Caco-2 (cell line): ENCODE measurements around the gene TSPAN8. TPM values are rescaled to one million over a fixed set of nuclear protein-coding genes. Genes with fewer than 3 reads are reported as not detected.

ENCODE experiments used
- BruUV-seq: library from RNA; stranded (reverse); fragments of 400-500 nt; replicated peaks from 2 replicates; lab custom pipeline; 2021; lab: Mats Ljungman, UMichigan
- CTCF ChIA-PET: fragments of 300-600 bp; sonication (Branson Sonifier 250); formaldehyde crosslinking; loops from one replicate; lab custom pipeline; 2022; ENCODE audit warnings: antibody characterized with exemption; lab: Charles Lee
- POLR2A ChIA-PET: fragments of 300-600 bp; sonication (Branson Sonifier 250); formaldehyde crosslinking; loops from one replicate; lab custom pipeline; 2022; ENCODE audit warnings: antibody characterized with exemption; lab: Charles Lee
- DNase-seq, 2 experiments: peaks; one replicate each; pipeline versions ENCODE4 v3.0.0 to v3.0.0-alpha.2; 2020 to 2022
- H3K27me3 ChIP-seq: replicated peaks from 2 replicates; pipeline ENCODE4 v1.6.0; 2011; ENCODE audit warnings: low read length; ENCODE audit not compliant: control insufficient read depth, insufficient read depth
- H3K36me3 ChIP-seq: 2 replicates; pipeline ENCODE4 v1.5.1; 2011; ENCODE audit warnings: low read length; ENCODE audit not compliant: control insufficient read depth, insufficient read depth
- H3K4me1 ChIP-seq: fragments of 250-450 bp; sonication (Bioruptor Pico); 2 replicates; pipeline ENCODE4 v1.5.1; 2020; ENCODE audit warnings: mild to moderate bottlenecking
- H3K4me3 ChIP-seq: 2 replicates; pipeline ENCODE4 v1.5.1; 2011; ENCODE audit warnings: low read depth, mild to moderate bottlenecking, control low read depth, low read length
- H3K9me3 ChIP-seq: fragments of 250-450 bp; sonication (Bioruptor Pico); 2 replicates; pipeline ENCODE4 v1.5.1; 2020; ENCODE audit warnings: mild to moderate bottlenecking, moderate library complexity
- H3K27ac Mint-ChIP-seq: one replicate; pipeline ENCODE4 v1.8.0; 2022; ENCODE audit warnings: mixed read lengths; ENCODE audit not compliant: unreplicated experiment
- H3K27me3 Mint-ChIP-seq: one replicate; pipeline ENCODE4 v1.8.0; 2022; ENCODE audit warnings: mixed read lengths; ENCODE audit not compliant: insufficient read depth, unreplicated experiment
- H3K36me3 Mint-ChIP-seq: one replicate; pipeline ENCODE4 v1.8.0; 2022; ENCODE audit warnings: mild to moderate bottlenecking, mixed read lengths; ENCODE audit not compliant: insufficient read depth, unreplicated experiment
- H3K4me1 Mint-ChIP-seq: one replicate; pipeline ENCODE4 v1.8.0; 2022; ENCODE audit warnings: low read depth, mixed read lengths; ENCODE audit not compliant: unreplicated experiment
- H3K4me3 Mint-ChIP-seq: one replicate; pipeline ENCODE4 v1.8.0; 2022; ENCODE audit warnings: mild to moderate bottlenecking, moderate library complexity, mixed read lengths; ENCODE audit not compliant: unreplicated experiment
- H3K9me3 Mint-ChIP-seq: one replicate; pipeline ENCODE4 v1.8.0; 2022; ENCODE audit warnings: mixed read lengths; ENCODE audit not compliant: unreplicated experiment
- CTCF ChIP-seq, 2 experiments: fragments of 200-600 bp in 1 of 2; IDR thresholded peaks; 1 replicate in 1 of 2; 2 replicates in 1 of 2; pipeline versions ENCODE4 v1.5.1 to v1.8.0; 2011 to 2022; ENCODE audit warnings: antibody characterized with exemption in 1 of 2, control low read depth in 1 of 2, inconsistent platforms in 1 of 2, low read depth in 1 of 2, low read length in 1 of 2, mild to moderate bottlenecking in 1 of 2, moderate library complexity in 1 of 2; ENCODE audit not compliant: insufficient read depth in 1 of 2, severe bottlenecking in 1 of 2, unreplicated experiment in 1 of 2
- intact Hi-C: fragments of 100-400 bp; cut with micrococcal nuclease; formaldehyde crosslinking; loops from one replicate; pipeline ENCODE4 v1.10.0; 2022; ENCODE audit not compliant: unreplicated experiment
- total RNA-seq: library from RNA; stranded (reverse); gene quantifications from 2 replicates; pipeline ENCODE4 v1.2.3, GENCODE V29; 2022

TSPAN8 gene
- total RNA-seq, 1 experiment from 2014 or later = 86.4 TPM

GRCh38 chr12:71174146-71174545, 16.3 kb upstream of the TSPAN8 start:
- ChIA-PET POLR2A (no interaction called here), CTCF (no interaction called here)
- no peaks in the 10 kb centered on the region for H3K4me1 ChIP-seq
- no peak overlapping the region for H3K4me3 ChIP-seq
- Mint-ChIP-seq H3K36me3 (no peaks in the 10 kb centered on the region), H3K27me3 (no peaks in the 10 kb centered on the region), H3K4me3 (no peak overlapping the region), H3K9me3 (peaks cover 7% of the 10 kb centered on the region), H3K27ac (no peak overlapping the region), H3K4me1 (peaks cover 14% of the 10 kb centered on the region)
- intact Hi-C loops = no loop called here
- no peaks in the 10 kb centered on the region for H3K36me3 ChIP-seq
- no peak for DNase-seq
- no peak for TF ChIP-seq CTCF (IDR thresholded peaks at IDR 0.05; ENCODE audit: insufficient read depth in 1 of 2, low read depth in 1 of 2, low read length in 1 of 2, severe bottlenecking in 1 of 2, unreplicated experiment in 1 of 2)
- no peaks in the 10 kb centered on the region for H3K9me3 ChIP-seq
- H3K27me3 ChIP-seq = no peaks in the 10 kb centered on the region
- BruUV-seq = no TSS peak

GRCh38 chr12:71170456-71170855, 12.7 kb upstream of the TSPAN8 start:
- no peak for TF ChIP-seq CTCF (IDR thresholded peaks at IDR 0.05; ENCODE audit: insufficient read depth in 1 of 2, low read depth in 1 of 2, low read length in 1 of 2, severe bottlenecking in 1 of 2, unreplicated experiment in 1 of 2)
- ChIA-PET CTCF (no interaction called here), POLR2A (no interaction called here)
- Histone ChIP-seq H3K4me3 (no peak overlapping the region), H3K27me3 (no peaks in the 10 kb centered on the region), H3K9me3 (peaks cover 1% of the 10 kb centered on the region; the same call in 1 of the 2 replicates), H3K36me3 (no peaks in the 10 kb centered on the region), H3K4me1 (peaks cover 14% of the 10 kb centered on the region)
- intact Hi-C loops = no loop called here
- Mint-ChIP-seq H3K4me1 (peaks cover 21% of the 10 kb centered on the region), H3K27me3 (no peaks in the 10 kb centered on the region), H3K27ac (no peak overlapping the region), H3K4me3 (no peak overlapping the region), H3K36me3 (no peaks in the 10 kb centered on the region), H3K9me3 (peaks cover 24% of the 10 kb centered on the region)
- BruUV-seq = no TSS peak
- DNase-seq = no peak

- Mint-ChIP-seq H3K4me3 (no peak overlapping the region), H3K4me1 (peaks cover 25% of the 10 kb centered on the region), H3K27ac (no peak overlapping the region), H3K36me3 (peaks cover 8% of the 10 kb centered on the region), H3K27me3 (no peaks in the 10 kb centered on the region), H3K9me3 (peaks cover 31% of the 10 kb centered on the region)
- Histone ChIP-seq H3K36me3 (no peaks in the 10 kb centered on the region), H3K9me3 (peaks cover 11% of the 10 kb centered on the region; the same call in 1 of the 2 replicates), H3K4me3 (no peak overlapping the region), H3K27me3 (no peaks in the 10 kb centered on the region), H3K4me1 (peaks cover 22% of the 10 kb centered on the region)
- no peak for DNase-seq
- ChIA-PET POLR2A (no interaction called here), CTCF (no interaction called here)
- TF ChIP-seq CTCF (IDR thresholded peaks at IDR 0.05; ENCODE audit: insufficient read depth in 1 of 2, low read depth in 1 of 2, low read length in 1 of 2, severe bottlenecking in 1 of 2, unreplicated experiment in 1 of 2) = no peak
- intact Hi-C loops = no loop called here
- BruUV-seq = no TSS peak
Measured at GRCh38 chr12:71169286-71169685, 11.5 kb upstream of the TSPAN8 start.
